Liver (tissue), 9 donors: ENCODE measurements around the gene KRTAP10-3. TPM values are rescaled to one million over a fixed set of nuclear protein-coding genes. Genes with fewer than 3 reads are reported as not detected.

ENCODE experiments used
- DNase-seq: peaks from one replicate; pipeline ENCODE4 v3.0.0-alpha.2; 2017; ENCODE audit warnings: low spot score
- H3K27ac ChIP-seq, 2 donors: one replicate each; pipeline ENCODE4 v1.7.0; 2013; ENCODE audit warnings: inconsistent platforms in 2 of 2, low read length in 2 of 2, control low read depth in 1 of 2, low read depth in 1 of 2, mild to moderate bottlenecking in 1 of 2
- H3K27me3 ChIP-seq, 4 donors: one replicate each; pipeline versions ENCODE4 v1.6.1 to v1.7.0; 2013; ENCODE audit warnings: low read length in 3 of 4, inconsistent platforms in 1 of 4, mild to moderate bottlenecking in 1 of 4, moderate library complexity in 1 of 4; ENCODE audit not compliant: control insufficient read depth in 4 of 4, insufficient read depth in 4 of 4
- H3K36me3 ChIP-seq, 4 donors: one replicate each; pipeline versions ENCODE4 v1.6.1 to v1.7.0; 2013; ENCODE audit warnings: low read length in 3 of 4, mild to moderate bottlenecking in 3 of 4, low read depth in 1 of 4, moderate library complexity in 1 of 4; ENCODE audit not compliant: control insufficient read depth in 4 of 4, insufficient read depth in 3 of 4
- H3K4me1 ChIP-seq, 4 donors: one replicate each; pipeline versions ENCODE4 v1.6.1 to v1.7.0; 2013; ENCODE audit warnings: low read length in 3 of 4, mild to moderate bottlenecking in 3 of 4, moderate library complexity in 1 of 4; ENCODE audit not compliant: control insufficient read depth in 4 of 4, insufficient read depth in 4 of 4
- H3K4me3 ChIP-seq, 3 donors: one replicate each; pipeline versions ENCODE4 v1.6.1 to v1.7.0; 2013; ENCODE audit warnings: low read length in 3 of 3, control low read depth in 1 of 3, low read depth in 1 of 3, mild to moderate bottlenecking in 1 of 3
- H3K9ac ChIP-seq, 2 donors: one replicate each; pipeline ENCODE4 v1.7.0; 2013; ENCODE audit warnings: low read length in 2 of 2, mild to moderate bottlenecking in 2 of 2, moderate library complexity in 2 of 2, control low read depth in 1 of 2, low read depth in 1 of 2
- H3K9me3 ChIP-seq, 4 donors: one replicate each; pipeline versions ENCODE4 v1.6.1 to v1.7.0; 2013; ENCODE audit warnings: low read length in 3 of 4; ENCODE audit not compliant: control insufficient read depth in 4 of 4
- CTCF ChIP-seq: fragments of 150-350 bp; IDR thresholded peaks from 2 replicates; pipeline ENCODE4 v1.5.1; 2017; ENCODE audit warnings: improper control_type of control experiment, low read depth, low read length; ENCODE audit not compliant: missing input control
- FOXA1 ChIP-seq: IDR thresholded peaks from 2 replicates; pipeline ENCODE4 v1.6.1; 2016; ENCODE audit warnings: antibody characterized with exemption
- FOXA2 ChIP-seq: IDR thresholded peaks from 2 replicates; pipeline ENCODE4 v1.6.1; 2016; ENCODE audit warnings: antibody characterized with exemption
- GABPA ChIP-seq, 2 donors: IDR thresholded peaks in 1 of 2; conservative IDR thresholded peaks in 1 of 2; 2 replicates each; pipeline ENCODE4 v1.6.1; 2016; ENCODE audit warnings: antibody characterized with exemption in 2 of 2, mild to moderate bottlenecking in 1 of 2, moderate library complexity in 1 of 2
- HNF4A ChIP-seq, 2 donors: conservative IDR thresholded peaks; 2 replicates each; pipeline ENCODE4 v1.6.1; 2016; ENCODE audit warnings: antibody characterized with exemption in 2 of 2, mild to moderate bottlenecking in 2 of 2
- NR2F2 ChIP-seq: IDR thresholded peaks from 2 replicates; pipeline ENCODE4 v1.6.1; 2016; ENCODE audit warnings: antibody characterized with exemption
- RAD21 ChIP-seq, 2 donors: IDR thresholded peaks; 2 replicates each; pipeline ENCODE4 v1.6.1; 2016; ENCODE audit warnings: antibody characterized with exemption in 2 of 2, mild to moderate bottlenecking in 2 of 2
- YY1 ChIP-seq: IDR thresholded peaks from 2 replicates; pipeline ENCODE4 v1.6.1; 2016; ENCODE audit warnings: antibody characterized with exemption, mild to moderate bottlenecking
- ZBTB33 ChIP-seq: IDR thresholded peaks from 2 replicates; pipeline ENCODE4 v1.6.1; 2016; ENCODE audit warnings: antibody characterized with exemption
- WGBS: extraction: QIAGEN DNeasy Blood & Tissue Kit; methylation state at CpG from one replicate; pipeline ENCODE4 v1.1.7; 2013; 5-methylcytosine and 5-hydroxymethylcytosine counted together
- polyA plus RNA-seq, 2 donors: library from polyadenylated mRNA; stranded (reverse) in 1 of 2; unstranded in 1 of 2; fragments of 200-250 nt in 1 of 2; fragments of >200 nt in 1 of 2; fragmentation: Nextera tagmentation in 1 of 2; extraction: Ambion mirVana in 1 of 2; gene quantifications; one replicate each; pipeline versions ENCODE4 v1.2.1 to v1.2.3, GENCODE V29; 2013 to 2015
- total RNA-seq, 2 donors: library from RNA; depleted of rRNA; stranded (reverse); fragments of >200 nt; gene quantifications; one replicate each; pipeline ENCODE4 v1.2.3, GENCODE V29; 2014
- TF ChIP-seq, protein P1 (sequence below): IDR thresholded peaks from 2 replicates; pipeline ENCODE4 v1.6.1; 2016; ENCODE audit warnings: antibody characterized with exemption, mild to moderate bottlenecking
- TF ChIP-seq, protein P2 (sequence below): IDR thresholded peaks from 2 replicates; pipeline ENCODE4 v1.6.1; 2016; ENCODE audit warnings: antibody characterized with exemption
- donor health status: healthy.
- donor health status: healthy.
- donor health status: healthy.
- donor health status: healthy.
- donor health status: healthy.

KRTAP10-3 gene
- total and polyA plus RNA-seq, 4 donors, result not detected

DNA sequence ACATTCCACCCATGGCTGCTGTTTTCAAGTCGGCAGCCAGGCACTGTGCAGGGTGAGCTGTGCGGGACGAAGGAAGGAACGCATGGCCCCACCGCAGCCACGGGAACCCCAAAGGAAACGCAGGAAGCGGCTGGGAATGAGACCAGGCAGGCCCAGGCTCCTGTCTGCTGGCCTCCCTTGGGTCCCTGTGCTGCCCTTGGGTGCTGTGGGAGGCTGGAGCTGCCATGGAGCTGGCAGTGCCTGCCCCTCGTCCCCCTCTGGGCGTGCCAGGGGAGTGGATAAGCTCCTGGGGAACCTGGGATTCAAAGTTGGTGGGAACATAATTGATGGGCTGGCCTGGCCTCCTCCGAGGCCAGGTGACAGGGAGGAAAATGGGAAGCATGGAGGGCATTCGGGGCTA is 9.7 kb upstream of the KRTAP10-3 start:
- no peaks in the 10 kb centered on the region for H3K36me3 ChIP-seq
- no peak for DNase-seq
- peaks cover 0 to 3% (median 1%) of the 10 kb centered on the region in 4 donors for H3K9me3 ChIP-seq
- WGBS, result 83% methylated on average over 12 of the region's 12 CpGs
- H3K4me1 ChIP-seq, result no peaks in the 10 kb centered on the region
- no peak overlapping the region for H3K27ac ChIP-seq
- TF ChIP-seq, protein P1, sequence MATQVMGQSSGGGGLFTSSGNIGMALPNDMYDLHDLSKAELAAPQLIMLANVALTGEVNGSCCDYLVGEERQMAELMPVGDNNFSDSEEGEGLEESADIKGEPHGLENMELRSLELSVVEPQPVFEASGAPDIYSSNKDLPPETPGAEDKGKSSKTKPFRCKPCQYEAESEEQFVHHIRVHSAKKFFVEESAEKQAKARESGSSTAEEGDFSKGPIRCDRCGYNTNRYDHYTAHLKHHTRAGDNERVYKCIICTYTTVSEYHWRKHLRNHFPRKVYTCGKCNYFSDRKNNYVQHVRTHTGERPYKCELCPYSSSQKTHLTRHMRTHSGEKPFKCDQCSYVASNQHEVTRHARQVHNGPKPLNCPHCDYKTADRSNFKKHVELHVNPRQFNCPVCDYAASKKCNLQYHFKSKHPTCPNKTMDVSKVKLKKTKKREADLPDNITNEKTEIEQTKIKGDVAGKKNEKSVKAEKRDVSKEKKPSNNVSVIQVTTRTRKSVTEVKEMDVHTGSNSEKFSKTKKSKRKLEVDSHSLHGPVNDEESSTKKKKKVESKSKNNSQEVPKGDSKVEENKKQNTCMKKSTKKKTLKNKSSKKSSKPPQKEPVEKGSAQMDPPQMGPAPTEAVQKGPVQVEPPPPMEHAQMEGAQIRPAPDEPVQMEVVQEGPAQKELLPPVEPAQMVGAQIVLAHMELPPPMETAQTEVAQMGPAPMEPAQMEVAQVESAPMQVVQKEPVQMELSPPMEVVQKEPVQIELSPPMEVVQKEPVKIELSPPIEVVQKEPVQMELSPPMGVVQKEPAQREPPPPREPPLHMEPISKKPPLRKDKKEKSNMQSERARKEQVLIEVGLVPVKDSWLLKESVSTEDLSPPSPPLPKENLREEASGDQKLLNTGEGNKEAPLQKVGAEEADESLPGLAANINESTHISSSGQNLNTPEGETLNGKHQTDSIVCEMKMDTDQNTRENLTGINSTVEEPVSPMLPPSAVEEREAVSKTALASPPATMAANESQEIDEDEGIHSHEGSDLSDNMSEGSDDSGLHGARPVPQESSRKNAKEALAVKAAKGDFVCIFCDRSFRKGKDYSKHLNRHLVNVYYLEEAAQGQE, result no peak
- H3K9ac ChIP-seq, result no peak overlapping the region
- no peak overlapping the region for H3K4me3 ChIP-seq
- H3K27me3 ChIP-seq, result no peaks in the 10 kb centered on the region

- Histone ChIP-seq H3K9ac (no peak overlapping the region), H3K4me1 (no peaks in the 10 kb centered on the region), H3K27me3 (no peaks in the 10 kb centered on the region), H3K27ac (no peak overlapping the region), H3K4me3 (no peak overlapping the region), H3K36me3 (no peaks in the 10 kb centered on the region), H3K9me3 (peaks cover 0 to 3% (median 1%) of the 10 kb centered on the region in 4 donors)
- TF ChIP-seq ZBTB33, result no peak
- TF ChIP-seq, protein P2, sequence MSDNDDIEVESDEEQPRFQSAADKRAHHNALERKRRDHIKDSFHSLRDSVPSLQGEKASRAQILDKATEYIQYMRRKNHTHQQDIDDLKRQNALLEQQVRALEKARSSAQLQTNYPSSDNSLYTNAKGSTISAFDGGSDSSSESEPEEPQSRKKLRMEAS, result no peak
- TF ChIP-seq NR2F2, result no peak
- TF ChIP-seq RAD21 (IDR thresholded peaks at IDR 0.05), result no peak
- TF ChIP-seq HNF4A (conservative IDR thresholded peaks at IDR 0.05), result no peak
- TF ChIP-seq FOXA2, result no peak
- no peak for TF ChIP-seq CTCF
- TF ChIP-seq YY1, result no peak
- TF ChIP-seq GABPA (IDR thresholded peaks at IDR 0.05 in 1 of 2, conservative IDR thresholded peaks at IDR 0.05 in 1 of 2), result no peak
- no peak for TF ChIP-seq FOXA1
- 91% methylated on average over 18 of the region's 18 CpGs for WGBS
- DNase-seq, result no peak
Observed at GRCh38 chr21:44567481-44568171, 9.0 kb upstream of the KRTAP10-3 start.
